Muscle of leg (tissue), 11 donors: ENCODE results near the gene GPR17. TPM values are rescaled to one million over a fixed set of nuclear protein-coding genes. Genes with fewer than 3 reads are reported as not detected.

ENCODE experiments used
- DNase-seq: peaks from one replicate; pipeline ENCODE4 v3.0.0; 2013
- H3K27ac ChIP-seq: one replicate; pipeline ENCODE4 v1.5.1; 2013; ENCODE audit warnings: mild to moderate bottlenecking, low read length, control low read depth
- H3K27me3 ChIP-seq: one replicate; pipeline ENCODE4 v1.6.1; 2013; ENCODE audit warnings: low read length; ENCODE audit not compliant: control insufficient read depth, insufficient read depth
- H3K36me3 ChIP-seq: one replicate; pipeline ENCODE4 v1.6.1; 2013; ENCODE audit warnings: low read length; ENCODE audit not compliant: control insufficient read depth, insufficient read depth
- H3K4me1 ChIP-seq: one replicate; pipeline ENCODE4 v1.6.1; 2013; ENCODE audit warnings: low read length; ENCODE audit not compliant: control insufficient read depth, insufficient read depth
- H3K4me3 ChIP-seq: one replicate; pipeline ENCODE4 v1.5.1; 2013; ENCODE audit warnings: low read length, control low read depth
- H3K9me3 ChIP-seq: replicated peaks from 2 replicates; pipeline ENCODE4 v1.6.1; 2013; ENCODE audit warnings: low read depth, low read length; ENCODE audit not compliant: control insufficient read depth
- WGBS: methylation state at CpG from one replicate; pipeline ENCODE4 v1.1.5; 2013; ENCODE audit warnings: missing lambda C conversion rate; ENCODE audit not compliant: insufficient coverage; 5-methylcytosine and 5-hydroxymethylcytosine counted together
- polyA plus RNA-seq, 8 donors: library from polyadenylated mRNA; unstranded; fragments of 120-200 nt; gene quantifications; one replicate each; pipeline versions ENCODE4 v1.2.1 to v1.2.3, GENCODE V29; 2013; ENCODE audit warnings: inconsistent platforms in 1 of 8, low replicate concordance in 1 of 8; ENCODE audit not compliant: insufficient read length in 8 of 8, insufficient read depth in 1 of 8
- total RNA-seq: library from RNA; stranded (reverse); fragments of 120-200 nt; gene quantifications from one replicate; pipeline ENCODE4 v1.2.4, GENCODE V29; 2013

GPR17 gene
- total and polyA plus RNA-seq, 9 donors, result 0.53 to 11.2 (median 3.9) TPM

- peaks cover 54% of the 10 kb centered on the region for H3K4me1 ChIP-seq
- no peaks in the 10 kb centered on the region for H3K27me3 ChIP-seq
- no peak for DNase-seq
- H3K36me3 ChIP-seq, result peaks cover 5% of the 10 kb centered on the region
- no peaks in the 10 kb centered on the region for H3K9me3 ChIP-seq
- H3K27ac ChIP-seq, result no peak overlapping the region
- no peak overlapping the region for H3K4me3 ChIP-seq
- WGBS, result 86% methylated on average over 12 of the region's 17 CpGs
Observed at GRCh38 chr2:127642706-127643438, 3.1 kb upstream of the GPR17 start.

DNA sequence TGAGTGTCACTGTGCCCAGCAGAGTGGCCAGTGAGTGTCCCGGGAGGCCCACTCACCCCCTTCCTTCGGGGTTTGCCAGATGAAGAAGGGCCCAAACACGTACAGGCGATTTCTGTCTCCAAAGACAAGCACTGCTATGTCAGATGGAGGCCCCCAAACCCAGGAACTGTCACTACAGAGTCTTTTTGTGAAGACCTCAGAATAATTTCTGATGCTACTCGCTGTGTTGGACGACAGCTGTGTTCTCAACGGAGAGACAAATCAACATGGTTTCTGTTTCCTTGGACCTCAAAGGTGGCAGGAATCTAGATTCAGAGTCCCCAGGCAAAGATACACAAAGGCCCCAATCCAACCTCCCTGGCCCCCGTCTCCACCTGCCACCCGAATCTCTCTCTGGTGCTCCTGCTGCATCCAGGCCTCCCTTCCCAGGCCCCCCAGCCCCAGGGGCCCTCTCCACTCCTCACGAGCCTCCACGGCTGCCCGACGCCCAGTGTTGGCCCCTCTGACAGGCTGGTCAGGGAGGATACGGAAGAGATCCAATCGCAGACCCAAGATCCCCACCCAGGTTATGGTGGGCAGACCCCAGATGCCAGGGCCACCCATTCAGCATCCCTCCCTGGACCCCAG, 2.4 kb upstream of the GPR17 start:
- Histone ChIP-seq H3K36me3 (peaks cover 3% of the 10 kb centered on the region), H3K4me1 (peaks cover 47% of the 10 kb centered on the region), H3K27ac (no peak overlapping the region), H3K9me3 (no peaks in the 10 kb centered on the region), H3K27me3 (no peaks in the 10 kb centered on the region), H3K4me3 (no peak overlapping the region)
- no peak for DNase-seq
- WGBS, result 69% methylated on average over 11 of the region's 15 CpGs

DNA sequence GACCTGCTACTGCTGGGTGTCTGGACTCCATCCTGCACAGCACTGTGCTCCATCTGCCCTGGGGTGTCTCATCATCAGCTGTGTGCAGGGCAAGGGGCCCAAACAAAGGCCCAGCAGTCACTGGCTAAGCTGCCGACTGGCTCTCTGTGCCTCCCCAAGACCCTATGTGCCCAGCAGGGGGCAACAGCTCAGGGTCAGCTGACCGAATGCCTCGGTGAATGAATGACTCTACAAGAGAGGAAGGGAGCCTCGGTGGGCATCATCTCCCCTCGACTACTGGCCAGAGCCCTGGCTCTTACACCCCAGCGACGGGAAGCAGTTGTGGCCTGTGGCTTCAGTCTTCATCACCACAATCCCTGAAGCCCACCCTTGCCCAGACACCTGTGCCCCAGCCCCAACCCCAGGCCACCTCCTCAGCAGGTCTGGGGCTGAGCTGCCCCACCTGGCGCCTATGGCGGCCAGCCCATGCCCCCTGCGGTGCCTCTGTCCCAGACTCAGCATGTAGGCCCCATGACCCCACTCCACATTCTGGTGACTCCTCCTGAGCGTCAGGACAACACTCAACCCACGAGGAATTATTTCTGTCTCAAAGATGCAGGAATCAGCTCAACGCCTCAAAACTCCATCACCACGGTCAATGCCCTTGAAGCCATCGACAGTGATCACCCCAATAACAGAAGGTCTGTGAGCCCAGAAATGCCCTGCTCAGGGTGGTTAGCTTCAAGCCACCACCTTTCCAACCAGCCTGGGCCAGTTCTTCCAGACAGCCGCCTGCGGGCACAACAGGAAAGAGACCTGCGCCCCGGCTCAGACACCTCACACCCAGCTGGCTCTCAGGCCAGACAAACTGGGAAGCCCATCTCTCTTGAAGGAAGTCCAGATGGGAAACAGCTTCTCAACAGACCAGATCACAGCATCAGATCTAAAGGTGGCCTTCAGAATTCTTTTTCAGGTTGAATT, 1.6 kb upstream of the GPR17 start:
- Histone ChIP-seq H3K27ac (no peak overlapping the region), H3K9me3 (no peaks in the 10 kb centered on the region), H3K4me3 (no peak overlapping the region), H3K27me3 (no peaks in the 10 kb centered on the region), H3K36me3 (no peaks in the 10 kb centered on the region), H3K4me1 (peaks cover 50% of the 10 kb centered on the region)
- DNase-seq, result no peak
- WGBS, result 83% methylated on average over 15 of the region's 19 CpGs

DNA sequence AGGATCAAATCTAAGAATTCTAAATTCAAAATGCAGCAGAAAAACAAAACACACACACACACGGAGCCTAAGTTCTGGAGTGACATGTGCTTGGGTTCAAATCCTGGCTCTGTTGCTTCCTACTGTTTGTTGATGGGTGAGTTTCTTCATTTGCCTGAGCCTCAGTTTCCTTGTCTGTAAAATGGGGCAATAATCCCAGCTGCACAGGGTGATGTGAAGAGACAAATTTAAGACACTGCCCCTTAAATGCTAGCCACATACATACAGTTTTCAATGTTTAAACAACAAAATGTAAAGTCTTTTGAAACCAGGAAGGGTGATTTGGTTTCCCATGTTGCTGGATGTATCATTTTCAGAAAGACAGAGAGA, 943 bp upstream of the GPR17 start:
- Histone ChIP-seq H3K27me3 (no peaks in the 10 kb centered on the region), H3K27ac (no peak overlapping the region), H3K4me1 (peaks cover 50% of the 10 kb centered on the region), H3K4me3 (no peak overlapping the region), H3K36me3 (no peaks in the 10 kb centered on the region), H3K9me3 (no peaks in the 10 kb centered on the region)
- no peak for DNase-seq
- WGBS, result no CpG with 5 or more reads among the region's 1 CpG

DNA sequence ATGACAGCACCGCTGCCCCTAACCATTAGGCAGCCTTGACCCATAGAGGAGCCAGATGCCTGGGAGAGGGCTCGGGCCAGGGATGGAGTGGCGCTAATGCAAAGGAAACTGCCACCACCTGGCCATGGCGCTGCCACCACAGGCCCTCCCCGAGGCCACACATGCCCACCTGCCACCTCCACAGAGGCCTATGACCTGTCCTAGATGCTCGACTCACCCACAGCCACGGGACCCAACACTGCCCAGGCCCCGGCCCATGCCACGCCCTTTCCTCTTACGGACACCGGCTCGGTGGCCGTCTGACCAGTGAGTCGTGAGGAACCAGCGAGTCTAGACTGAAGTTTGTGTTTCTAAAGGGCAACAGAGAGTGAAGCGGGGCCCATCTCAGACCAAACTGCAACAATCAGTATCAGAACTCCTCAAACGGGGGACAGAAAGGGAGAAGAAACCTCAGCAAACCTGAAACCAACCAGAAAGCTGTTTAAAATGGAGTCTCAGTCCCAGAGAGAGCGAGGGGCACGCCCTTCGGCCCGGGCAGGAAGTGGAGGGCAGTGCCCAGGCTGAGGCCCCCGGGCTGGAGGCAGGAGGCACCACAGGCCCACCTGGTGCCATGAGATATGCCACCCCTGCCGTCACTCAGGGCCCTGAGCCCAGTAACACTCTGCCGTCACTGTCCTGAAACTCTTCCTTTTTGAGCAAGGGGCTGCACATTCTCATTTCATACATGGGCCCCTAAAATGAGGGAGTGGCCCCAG, 711 bp downstream of the GPR17 start:
- Histone ChIP-seq H3K27me3 (no peaks in the 10 kb centered on the region), H3K36me3 (no peaks in the 10 kb centered on the region), H3K9me3 (no peaks in the 10 kb centered on the region), H3K27ac (no peak overlapping the region), H3K4me3 (no peak overlapping the region), H3K4me1 (peaks cover 42% of the 10 kb centered on the region)
- 68% methylated on average over 19 of the region's 24 CpGs for WGBS
- DNase-seq, result no peak

DNA sequence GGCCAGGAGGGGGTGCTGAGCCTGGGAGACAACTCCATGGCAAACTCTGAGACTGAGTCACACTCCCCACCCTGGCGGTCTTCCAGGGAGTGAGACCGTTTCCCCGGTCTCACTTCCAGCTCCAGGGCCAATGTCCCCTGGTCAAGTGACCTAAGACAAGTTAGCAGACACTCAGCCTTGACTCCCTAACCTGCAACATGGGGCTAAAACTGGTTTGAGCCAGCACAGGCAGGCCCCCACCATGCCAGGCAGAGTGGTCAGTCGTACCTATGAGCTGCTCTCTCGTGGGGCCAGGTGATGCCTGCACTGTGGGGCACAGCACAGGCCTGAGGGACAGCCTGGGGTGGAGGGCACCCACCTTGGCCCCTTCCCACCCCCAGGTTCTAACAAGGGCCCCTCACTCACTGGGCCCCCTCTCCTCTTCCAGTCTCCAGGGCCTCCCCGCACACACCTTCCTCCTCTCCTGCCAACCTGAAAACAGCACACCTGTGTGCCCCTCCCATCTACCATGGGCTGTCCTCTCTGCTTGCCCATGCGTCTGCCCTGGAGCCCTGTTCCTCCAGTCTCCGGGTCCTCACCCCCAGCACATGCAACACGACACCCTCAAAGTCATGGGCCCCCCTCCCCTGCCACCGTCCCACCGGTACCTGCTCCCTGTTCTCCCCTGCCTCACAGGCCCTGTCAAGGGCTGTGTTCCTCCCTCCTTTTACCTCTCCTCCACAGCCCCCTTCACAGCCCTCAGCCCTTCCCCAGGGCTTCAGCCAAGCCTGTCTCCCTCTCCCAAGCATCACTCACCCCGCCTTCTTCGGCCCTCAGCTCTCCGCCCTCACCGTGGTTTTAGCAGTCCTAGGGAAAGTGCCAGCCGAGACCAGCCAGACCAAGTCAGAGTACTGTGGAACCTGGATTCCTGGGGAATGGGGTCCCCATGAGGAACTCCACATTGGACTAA, 1.6 kb downstream of the GPR17 start:
- DNase-seq, result no peak
- Histone ChIP-seq H3K27ac (no peak overlapping the region), H3K36me3 (no peaks in the 10 kb centered on the region), H3K9me3 (no peaks in the 10 kb centered on the region), H3K27me3 (no peaks in the 10 kb centered on the region), H3K4me1 (peaks cover 46% of the 10 kb centered on the region), H3K4me3 (no peak overlapping the region)
- WGBS, result 57% methylated on average over 16 of the region's 16 CpGs

- Histone ChIP-seq H3K9me3 (no peaks in the 10 kb centered on the region), H3K27ac (no peak overlapping the region), H3K4me1 (peaks cover 47% of the 10 kb centered on the region), H3K4me3 (no peak overlapping the region), H3K27me3 (no peaks in the 10 kb centered on the region), H3K36me3 (peaks cover 5% of the 10 kb centered on the region)
- DNase-seq, result no peak
- 80% methylated on average over 6 of the region's 6 CpGs for WGBS
Observed at GRCh38 chr2:127648321-127648720, 2.4 kb downstream of the GPR17 start.

DNA sequence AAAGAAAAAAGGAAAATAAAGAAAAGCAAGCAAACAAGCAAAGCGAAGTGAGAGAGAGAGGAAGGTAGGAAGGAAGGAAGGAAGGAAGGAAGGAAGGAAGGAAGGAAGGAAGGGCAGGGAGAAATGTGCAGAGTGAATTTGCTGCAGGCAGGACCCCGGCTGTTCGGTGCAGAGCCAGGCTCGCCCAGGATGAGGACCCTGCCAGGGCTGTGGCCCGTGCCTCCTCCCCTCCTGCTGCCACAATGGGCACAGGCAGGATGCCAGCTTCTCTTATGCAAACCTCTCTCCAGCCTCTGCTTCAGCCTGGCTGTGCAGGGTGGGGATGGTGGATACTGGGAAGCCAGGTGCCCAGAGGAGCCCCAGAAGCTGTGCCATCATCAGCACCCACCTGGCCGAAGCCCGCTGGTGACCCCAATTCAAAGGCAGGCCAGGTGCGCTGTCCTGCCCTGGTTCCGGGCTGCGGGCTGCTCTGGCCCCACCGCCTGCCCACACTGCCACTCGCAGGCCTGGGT, 3.2 kb downstream of the GPR17 start:
- no peak overlapping the region for H3K27ac ChIP-seq
- peaks cover 49% of the 10 kb centered on the region for H3K4me1 ChIP-seq
- peaks cover 5% of the 10 kb centered on the region for H3K36me3 ChIP-seq
- H3K27me3 ChIP-seq, result no peaks in the 10 kb centered on the region
- WGBS, result 63% methylated on average over 5 of the region's 12 CpGs
- no peak for DNase-seq
- H3K9me3 ChIP-seq, result no peaks in the 10 kb centered on the region
- H3K4me3 ChIP-seq, result no peak overlapping the region

- 15% methylated on average over 4 of the region's 7 CpGs for WGBS
- no peaks in the 10 kb centered on the region for H3K9me3 ChIP-seq
- H3K36me3 ChIP-seq, result peaks cover 5% of the 10 kb centered on the region
- no peaks in the 10 kb centered on the region for H3K27me3 ChIP-seq
- H3K27ac ChIP-seq, result no peak overlapping the region
- H3K4me1 ChIP-seq, result peaks cover 49% of the 10 kb centered on the region
- DNase-seq, result peak; percentile 83
- H3K4me3 ChIP-seq, result no peak overlapping the region
Observed at GRCh38 chr2:127649684-127650040, 3.7 kb downstream of the GPR17 start.
